A549 (cell line): ENCODE measurements around the gene AQP12B.

Source experiments
- EP300 ChIP-seq, 2 experiments: fragments of >200 bp; sonication (Bioruptor Twin); formaldehyde crosslinking; IDR thresholded peaks; 2 replicates in 1 of 2; 3 replicates in 1 of 2; pipeline ENCODE4 v1.6.1; 2016 to 2017
- MAZ ChIP-seq: fragments of 150-350 bp; IDR thresholded peaks from 2 replicates; pipeline ENCODE4 v1.6.1; 2014; ENCODE audit warnings: antibody characterized with exemption, low read depth, low read length, borderline replicate concordance
- NFE2L2 ChIP-seq: fragments of 150-350 bp; conservative IDR thresholded peaks from 2 replicates; pipeline ENCODE4 v1.6.1; 2014; ENCODE audit warnings: low read length
- POLR2A ChIP-seq: IDR thresholded peaks from 2 replicates; pipeline ENCODE4 v1.6.1; 2012; ENCODE audit warnings: mild to moderate bottlenecking, low read length

DNA sequence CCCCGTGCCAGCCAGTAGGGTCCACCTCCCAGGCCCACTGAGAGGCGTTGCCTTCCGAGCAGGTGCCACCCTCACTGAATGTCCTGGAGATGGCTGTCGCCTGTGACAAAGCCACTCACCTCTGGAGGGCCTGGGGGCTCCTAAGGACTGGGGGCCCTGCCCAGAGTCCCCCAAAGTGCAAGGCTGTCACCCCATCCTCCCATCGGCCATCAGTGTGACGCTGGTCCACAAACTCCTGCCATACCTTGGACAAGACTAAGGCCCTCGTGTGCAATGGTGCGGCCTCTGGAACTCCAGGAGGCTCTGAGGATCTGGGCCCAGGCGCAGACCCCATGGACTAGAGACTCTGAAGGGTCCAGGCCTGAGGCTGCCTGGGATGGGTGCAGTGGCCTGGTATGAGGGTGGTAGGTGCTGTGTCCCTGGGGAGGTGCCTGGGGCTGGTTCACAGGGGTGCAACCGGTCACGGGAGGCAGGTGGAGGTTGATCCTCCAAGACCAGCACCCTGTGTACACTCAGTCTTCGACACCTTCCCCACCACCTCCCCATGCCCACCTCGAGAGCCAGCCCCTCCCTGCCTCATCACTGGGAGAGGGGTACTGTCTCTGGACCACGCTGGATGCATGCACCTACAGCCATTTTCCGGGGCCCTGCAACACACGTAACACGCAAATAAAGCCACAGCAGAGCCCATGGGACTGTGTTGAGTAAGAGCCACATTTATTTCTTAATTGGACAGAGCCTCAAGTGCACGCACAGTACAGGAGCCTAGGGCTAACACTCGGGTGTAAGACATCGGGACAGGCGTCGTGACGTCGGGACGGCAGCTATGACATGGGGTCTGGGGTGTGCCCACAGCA, 30.6 kb upstream of the AQP12B start:
- TF ChIP-seq POLR2A (no peak), NFE2L2 (no peak), EP300 (IDR thresholded peaks at IDR 0.05) (no peak), MAZ (no peak)
